ENCODE results near the gene LPCAT3.

- no peak for TF ChIP-seq ASH2L (IDR thresholded peaks at IDR 0.05; ENCODE audit: insufficient read length, low read depth, low read length)
- no peak for TF ChIP-seq ZNF660 (CRISPR knock-in tag; IDR thresholded peaks at IDR 0.05; ENCODE audit: borderline replicate concordance, low read depth)
- no peak for TF ChIP-seq ZNF138 (CRISPR knock-in tag; IDR thresholded peaks at IDR 0.05; ENCODE audit: low read depth)
Measured at GRCh38 chr12:6929466-6930452, 88.5 kb downstream of the LPCAT3 start.

Data from HepG2 (cell line).